CD4-positive, alpha-beta memory T cell (primary cell): ENCODE results near the gene ABI3BP. TPM values are rescaled to one million over a fixed set of nuclear protein-coding genes. Genes with fewer than 3 reads are reported as not detected.

Source experiments
- CTCF ChIA-PET: fragments of 350-600 bp; sonication (Branson Sonifier 250); formaldehyde crosslinking; loops from one replicate; lab custom pipeline; 2021; ENCODE audit warnings: inconsistent platforms; ENCODE audit not compliant: partially characterized antibody; lab: Charles Lee
- POLR2A ChIA-PET: fragments of 350-600 bp; sonication (Branson Sonifier 250); formaldehyde crosslinking; loops from one replicate; lab custom pipeline; 2021; ENCODE audit not compliant: partially characterized antibody; lab: Charles Lee
- DNase-seq, 5 donors: peaks; one replicate each; pipeline versions ENCODE4 v3.0.0 to v3.0.0-alpha.2; 2020 to 2022; ENCODE audit warnings: mixed read lengths in 1 of 5
- H3K27ac ChIP-seq: one replicate; pipeline ENCODE4 v1.7.0; 2013; ENCODE audit warnings: low read depth, low read length
- H3K27me3 ChIP-seq: 2 replicates; pipeline ENCODE4 v1.7.0; 2013; ENCODE audit warnings: mild to moderate bottlenecking, low read length, moderate library complexity; ENCODE audit not compliant: insufficient read depth
- H3K36me3 ChIP-seq: 2 replicates; pipeline ENCODE4 v1.7.0; 2013; ENCODE audit warnings: mild to moderate bottlenecking, low read length, moderate library complexity; ENCODE audit not compliant: insufficient read depth
- H3K4me1 ChIP-seq: 2 replicates; pipeline ENCODE4 v1.7.0; 2013; ENCODE audit warnings: mild to moderate bottlenecking, low read length, moderate library complexity; ENCODE audit not compliant: insufficient read depth
- H3K4me3 ChIP-seq, 2 donors: one replicate each; pipeline ENCODE4 v1.7.0; 2013; ENCODE audit warnings: low read length in 2 of 2, mild to moderate bottlenecking in 1 of 2
- H3K9me3 ChIP-seq, 2 donors: one replicate each; pipeline ENCODE4 v1.7.0; 2013; ENCODE audit warnings: low read length in 2 of 2, control low read depth in 1 of 2; ENCODE audit not compliant: control insufficient read depth in 1 of 2
- H3K27ac Mint-ChIP-seq, 7 donors: one replicate each; pipeline ENCODE4 v1.8.0; 2020 to 2021; ENCODE audit warnings: mixed read lengths in 7 of 7, mild to moderate bottlenecking in 6 of 7, inconsistent platforms in 3 of 7, moderate library complexity in 3 of 7
- H3K27me3 Mint-ChIP-seq, 2 donors: one replicate each; pipeline ENCODE4 v1.8.0; 2020 to 2021; ENCODE audit warnings: mixed read lengths in 2 of 2
- H3K36me3 Mint-ChIP-seq, 2 donors: one replicate each; pipeline ENCODE4 v1.8.0; 2020 to 2021; ENCODE audit warnings: mixed read lengths in 2 of 2, inconsistent platforms in 1 of 2, mild to moderate bottlenecking in 1 of 2
- H3K4me1 Mint-ChIP-seq, 4 donors: one replicate each; pipeline ENCODE4 v1.8.0; 2020 to 2021; ENCODE audit warnings: mixed read lengths in 4 of 4, mild to moderate bottlenecking in 1 of 4
- H3K4me3 Mint-ChIP-seq, 8 donors: one replicate each; pipeline ENCODE4 v1.8.0; 2020 to 2021; ENCODE audit warnings: mixed read lengths in 8 of 8, mild to moderate bottlenecking in 7 of 8, moderate library complexity in 6 of 8, inconsistent platforms in 3 of 8
- H3K9me3 Mint-ChIP-seq, 8 donors: one replicate each; pipeline ENCODE4 v1.8.0; 2020 to 2021; ENCODE audit warnings: mixed read lengths in 8 of 8, mild to moderate bottlenecking in 5 of 8, inconsistent platforms in 3 of 8, moderate library complexity in 1 of 8
- intact Hi-C: fragments of 100-400 bp; cut with micrococcal nuclease; formaldehyde crosslinking; loops from one replicate; pipeline ENCODE4 v1.15.1; 2023
- polyA plus RNA-seq, 2 donors: library from polyadenylated mRNA; unstranded; fragments of 300-500 nt; fragmentation: Illumina TruSeq; gene quantifications; one replicate each; pipeline ENCODE4 v1.2.3, GENCODE V29; 2021
- total RNA-seq, 2 experiments: library from RNA; stranded (reverse); gene quantifications; one replicate each; pipeline ENCODE4 v1.2.3, GENCODE V29; 2021

Gene ABI3BP
- total and polyA plus RNA-seq, 4 experiments from 2014 or later, result not detected

- CTCF ChIA-PET, result interaction anchor here (1.7 kb wide), 1 partner anchor 9 kb away, joined by 4 read pairs; no protein-coding TSS in a partner anchor
Observed at GRCh38 chr3:100719136-100719535, 274.1 kb downstream of the ABI3BP start.

GRCh38 chr3:100717637-100718487, 275.4 kb downstream of the ABI3BP start:
- CTCF ChIA-PET, result interaction anchor here (0.7 kb wide), 1 partner anchor 23 kb away, joined by 3 read pairs; no protein-coding TSS in a partner anchor
- peak overlapping the region in 4 of 7 donors; percentile 23 to 57 (median 49) for H3K27ac Mint-ChIP-seq

More at GRCh38 chr3:100719136-100719535, 274.1 kb downstream of the ABI3BP start:
- Histone ChIP-seq H3K4me3 (no peak overlapping the region), H3K27ac (no peak overlapping the region), H3K4me1 (peaks cover 29% of the 10 kb centered on the region), H3K9me3 (no peaks in the 10 kb centered on the region), H3K27me3 (no peaks in the 10 kb centered on the region), H3K36me3 (peaks cover 29% of the 10 kb centered on the region)
- Mint-ChIP-seq H3K4me3 (no peak overlapping the region), H3K27ac (no peak overlapping the region), H3K27me3 (no peaks in the 10 kb centered on the region), H3K36me3 (peaks cover 55 to 68% of the 10 kb centered on the region in 2 donors), H3K4me1 (peaks cover 19 to 51% (median 36%) of the 10 kb centered on the region in 4 donors), H3K9me3 (peaks cover 0 to 2% (median 0%) of the 10 kb centered on the region in 8 donors)
- no peak for DNase-seq
- intact Hi-C loops, result loop anchor here (10.0 kb wide), 1 partner anchor 404 kb away; no protein-coding TSS in a partner anchor
- POLR2A ChIA-PET, result no interaction called here

GRCh38 chr3:100717063-100717462, 276.2 kb downstream of the ABI3BP start:
- peaks cover 22% of the 10 kb centered on the region for H3K36me3 ChIP-seq

More at GRCh38 chr3:100717637-100718487, 275.4 kb downstream of the ABI3BP start:
- peaks cover 32% of the 10 kb centered on the region for H3K4me1 ChIP-seq
- H3K4me3 ChIP-seq, result no peak overlapping the region
- Mint-ChIP-seq H3K27me3 (no peaks in the 10 kb centered on the region), H3K36me3 (peaks cover 55 to 71% of the 10 kb centered on the region in 2 donors), H3K4me3 (peak overlapping the region in 1 of 8 donors; percentile 7), H3K9me3 (peaks cover 0 to 2% (median 0%) of the 10 kb centered on the region in 8 donors), H3K4me1 (peaks cover 26 to 60% (median 44%) of the 10 kb centered on the region in 4 donors)
- no peaks in the 10 kb centered on the region for H3K27me3 ChIP-seq
- intact Hi-C loops, result loop anchor here (10.0 kb wide), 1 partner anchor 403 kb away; no protein-coding TSS in a partner anchor
- POLR2A ChIA-PET, result no interaction called here
- no peaks in the 10 kb centered on the region for H3K9me3 ChIP-seq
- H3K27ac ChIP-seq, result no peak overlapping the region
- DNase-seq, result no peak
- peaks cover 29% of the 10 kb centered on the region for H3K36me3 ChIP-seq

GRCh38 chr3:100715176-100715575, 278.0 kb downstream of the ABI3BP start:
- Histone ChIP-seq H3K36me3 (peaks cover 7% of the 10 kb centered on the region), H3K4me3 (no peak overlapping the region), H3K4me1 (peaks cover 59% of the 10 kb centered on the region), H3K27ac (no peak overlapping the region), H3K9me3 (no peaks in the 10 kb centered on the region), H3K27me3 (no peaks in the 10 kb centered on the region)
- ChIA-PET CTCF (interaction anchor here (0.7 to 2.1 kb wide), 4 partner anchors 8 to 894 kb away, joined by 3 to 5 read pairs (median 4); no protein-coding TSS in a partner anchor), POLR2A (no interaction called here)
- Mint-ChIP-seq H3K9me3 (peaks cover 0 to 2% (median 0%) of the 10 kb centered on the region in 8 donors), H3K27me3 (no peaks in the 10 kb centered on the region), H3K36me3 (peaks cover 40 to 62% of the 10 kb centered on the region in 2 donors), H3K27ac (peak overlapping the region in 1 of 7 donors; percentile 51), H3K4me1 (peaks cover 43 to 81% (median 63%) of the 10 kb centered on the region in 4 donors), H3K4me3 (peak overlapping the region in 2 of 8 donors; percentile 12 to 38)
- DNase-seq, result no peak
- intact Hi-C loops, result loop anchor here (10.0 kb wide), 1 partner anchor 400 kb away; no protein-coding TSS in a partner anchor

More at GRCh38 chr3:100717063-100717462, 276.2 kb downstream of the ABI3BP start:
- peaks cover 32 to 64% (median 51%) of the 10 kb centered on the region in 4 donors for H3K4me1 Mint-ChIP-seq
- H3K27me3 Mint-ChIP-seq, result no peaks in the 10 kb centered on the region
- no peak overlapping the region for H3K27ac ChIP-seq
- peaks cover 40% of the 10 kb centered on the region for H3K4me1 ChIP-seq
- H3K4me3 ChIP-seq, result no peak overlapping the region
- intact Hi-C loops, result loop anchor here (10.0 kb wide), 1 partner anchor 402 kb away; no protein-coding TSS in a partner anchor
- ChIA-PET CTCF (interaction anchor here (2.1 kb wide), 1 partner anchor 10 kb away, joined by 5 read pairs; no protein-coding TSS in a partner anchor), POLR2A (no interaction called here)
- H3K36me3 Mint-ChIP-seq, result peaks cover 50 to 70% of the 10 kb centered on the region in 2 donors
- H3K9me3 ChIP-seq, result no peaks in the 10 kb centered on the region
- no peak for DNase-seq
- peak overlapping the region in 3 of 8 donors; percentile 9 to 42 (median 22) for H3K4me3 Mint-ChIP-seq
- H3K9me3 Mint-ChIP-seq, result peaks cover 0 to 2% (median 0%) of the 10 kb centered on the region in 8 donors
- H3K27me3 ChIP-seq, result no peaks in the 10 kb centered on the region
- H3K27ac Mint-ChIP-seq, result peak overlapping the region in 4 of 7 donors; percentile 23 to 57 (median 30)

- Histone ChIP-seq H3K4me1 (peaks cover 50% of the 10 kb centered on the region), H3K27me3 (no peaks in the 10 kb centered on the region), H3K36me3 (peaks cover 5% of the 10 kb centered on the region), H3K4me3 (peak overlapping the region; percentile 52 to 70), H3K27ac (peak overlapping the region; percentile 95), H3K9me3 (no peaks in the 10 kb centered on the region)
- H3K27me3 Mint-ChIP-seq, result no peaks in the 10 kb centered on the region
- peak overlapping the region; percentile 86 to 97 (median 91) for H3K27ac Mint-ChIP-seq
- H3K4me1 Mint-ChIP-seq, result peaks cover 38 to 62% (median 45%) of the 10 kb centered on the region in 4 donors
- H3K9me3 Mint-ChIP-seq, result peaks cover 0 to 4% (median 0%) of the 10 kb centered on the region in 8 donors
- ChIA-PET CTCF (interaction anchor here (0.6 to 1.5 kb wide), 2 partner anchors 9 to 894 kb away, joined by 3 to 4 read pairs; no protein-coding TSS in a partner anchor), POLR2A (interaction anchor here (0.8 to 2.0 kb wide), 6 partner anchors 12 to 1139 kb away, joined by 3 to 7 read pairs (median 4); partner anchors contain the start of genes CEP97, LNP1, NFKBIZ and TBC1D23)
- H3K36me3 Mint-ChIP-seq, result peaks cover 19 to 31% of the 10 kb centered on the region in 2 donors
- intact Hi-C loops, result loop anchor here (10.0 kb wide), 1 partner anchor 396 kb away; no protein-coding TSS in a partner anchor
- H3K4me3 Mint-ChIP-seq, result peak overlapping the region; percentile 79 to 93 (median 87)
- peak; percentile 39 to 78 (median 45) for DNase-seq
Observed at GRCh38 chr3:100710261-100710968, 282.8 kb downstream of the ABI3BP start.

- ChIA-PET POLR2A (interaction anchor here (0.5 to 2.0 kb wide), 7 partner anchors 13 to 1140 kb away, joined by 3 to 7 read pairs (median 4); partner anchors contain the start of genes CEP97, LNP1, NFKBIZ and TBC1D23), CTCF (interaction anchor here (1.5 kb wide), 1 partner anchor 10 kb away, joined by 4 read pairs; no protein-coding TSS in a partner anchor)
- Histone ChIP-seq H3K4me3 (peak overlapping the region; percentile 67 to 70), H3K27me3 (no peaks in the 10 kb centered on the region), H3K4me1 (peaks cover 44% of the 10 kb centered on the region), H3K36me3 (peaks cover under 1% of the 10 kb centered on the region), H3K27ac (peak overlapping the region; percentile 95), H3K9me3 (no peaks in the 10 kb centered on the region)
- Mint-ChIP-seq H3K27ac (peak overlapping the region; percentile 86 to 97 (median 91)), H3K9me3 (peaks cover 0 to 4% (median 0%) of the 10 kb centered on the region in 8 donors), H3K36me3 (peaks cover 14 to 25% of the 10 kb centered on the region in 2 donors), H3K4me3 (peak overlapping the region; percentile 79 to 93 (median 88)), H3K4me1 (peaks cover 33 to 57% (median 40%) of the 10 kb centered on the region in 4 donors), H3K27me3 (no peaks in the 10 kb centered on the region)
- peak; percentile 24 to 56 (median 29) for DNase-seq
- intact Hi-C loops, result loop anchor here (1.0 to 10.0 kb wide), 9 partner anchors 17 to 967 kb away; partner anchors contain the start of genes CMSS1, LNP1, NIT2 and PCNP
Observed at GRCh38 chr3:100709842-100710260, 283.4 kb downstream of the ABI3BP start.
